LoVo (cell line): ENCODE measurements around the gene ZNF248.
A peak's percentile ranks its signal among the peaks of the same experiment; 100 is the strongest.
"Not testable (repeated sequence)": the region's sequence is repeated elsewhere in the genome, so short reads cannot be mapped to it uniquely, and the experiment has no call there.

ENCODE experiments used
- DNase-seq: peaks from one replicate; pipeline ENCODE4 v3.0.0-alpha.2; 2016; ENCODE audit warnings: low spot score

Gene ZNF248

GRCh38 chr10:37741831-37742230 is 115.6 kb downstream of the ZNF248 start:
- DNase-seq = no peak

GRCh38 chr10:37739181-37739580 is 118.2 kb downstream of the ZNF248 start:
- DNase-seq = no peak

- DNase-seq = not testable (repeated sequence)
These were observed 119.2 kb downstream of the ZNF248 start for GRCh38 chr10:37738241-37738640.

GRCh38 chr10:37737336-37737735 is 120.1 kb downstream of the ZNF248 start:
- no peak for DNase-seq

GRCh38 chr10:37736120-37736519 is 121.3 kb downstream of the ZNF248 start:
- DNase-seq = no peak

GRCh38 chr10:37734971-37735370 is 122.4 kb downstream of the ZNF248 start:
- peak; percentile 75 for DNase-seq
